Activated T-helper 2 cell treated with anti-CD3 and anti-CD28 coated beads, Interferon-gamma antibody, Interleukin-2, Interleukin-4, amounts not matched to agents 10 μg/mL and 5 μg/mL and 100 μg/mL, durations not matched to agents 14 hours and 24 hours and 36 hours (primary cell): ENCODE results near the gene HOTAIR. TPM values are rescaled to one million over a fixed set of nuclear protein-coding genes. Genes with fewer than 3 reads are reported as not detected.

ENCODE experiments used
- DNase-seq: peaks from one replicate; pipeline ENCODE4 v3.0.0; 2021; ENCODE audit warnings: low spot score
- H3K27ac Mint-ChIP-seq: one replicate; pipeline ENCODE4 v1.8.0; 2021; ENCODE audit warnings: mixed read lengths
- H3K27me3 Mint-ChIP-seq: one replicate; pipeline ENCODE4 v1.8.0; 2021; ENCODE audit warnings: low read depth, mixed read lengths
- H3K36me3 Mint-ChIP-seq: one replicate; pipeline ENCODE4 v1.8.0; 2021; ENCODE audit warnings: low read depth, mixed read lengths
- H3K4me1 Mint-ChIP-seq: one replicate; pipeline ENCODE4 v1.8.0; 2021; ENCODE audit warnings: low read depth, mixed read lengths
- H3K4me3 Mint-ChIP-seq: one replicate; pipeline ENCODE4 v1.8.0; 2021; ENCODE audit warnings: low read depth, mild to moderate bottlenecking, moderate library complexity, mixed read lengths
- H3K9me3 Mint-ChIP-seq: one replicate; pipeline ENCODE4 v1.8.0; 2021; ENCODE audit warnings: mixed read lengths
- intact Hi-C: fragments of 100-400 bp; cut with micrococcal nuclease; formaldehyde crosslinking; loops from one replicate; pipeline ENCODE4 v1.15.1; 2023
- total RNA-seq: library from RNA; stranded (reverse); gene quantifications from 2 replicates; pipeline ENCODE4 v1.2.3, GENCODE V29; 2022

The HOTAIR gene
- total RNA-seq, 1 donor from 2014 or later: not detected

- H3K4me3 Mint-ChIP-seq: no peak overlapping the region
- no peaks in the 10 kb centered on the region for H3K9me3 Mint-ChIP-seq
- no peak overlapping the region for H3K27ac Mint-ChIP-seq
- DNase-seq: no peak
- no peaks in the 10 kb centered on the region for H3K36me3 Mint-ChIP-seq
- H3K4me1 Mint-ChIP-seq: no peaks in the 10 kb centered on the region
- intact Hi-C loops: no loop called here
- peaks cover 82% of the 10 kb centered on the region for H3K27me3 Mint-ChIP-seq
These were observed 15.4 kb downstream of the HOTAIR start for GRCh38 chr12:53959314-53959713.

GRCh38 chr12:53958128-53958527, 16.6 kb downstream of the HOTAIR start:
- Mint-ChIP-seq H3K9me3 (no peaks in the 10 kb centered on the region), H3K4me3 (no peak overlapping the region), H3K27ac (no peak overlapping the region), H3K4me1 (peaks cover 3% of the 10 kb centered on the region), H3K36me3 (no peaks in the 10 kb centered on the region), H3K27me3 (peaks cover 84% of the 10 kb centered on the region)
- intact Hi-C loops: no loop called here
- DNase-seq: no peak

- intact Hi-C loops: no loop called here
- peaks cover 3% of the 10 kb centered on the region for H3K4me1 Mint-ChIP-seq
These were observed 17.7 kb downstream of the HOTAIR start for GRCh38 chr12:53956914-53957536.

GRCh38 chr12:53956251-53956887, 18.4 kb downstream of the HOTAIR start:
- intact Hi-C loops: no loop called here
- H3K4me3 Mint-ChIP-seq: no peak overlapping the region

More at GRCh38 chr12:53956914-53957536, 17.7 kb downstream of the HOTAIR start:
- Mint-ChIP-seq H3K36me3 (no peaks in the 10 kb centered on the region), H3K27me3 (peaks cover 86% of the 10 kb centered on the region), H3K9me3 (no peaks in the 10 kb centered on the region), H3K27ac (no peak overlapping the region), H3K4me3 (no peak overlapping the region)
- DNase-seq: no peak

GRCh38 chr12:53955776-53956250, 18.9 kb downstream of the HOTAIR start:
- Mint-ChIP-seq H3K9me3 (no peaks in the 10 kb centered on the region), H3K27ac (no peak overlapping the region), H3K27me3 (peaks cover 91% of the 10 kb centered on the region), H3K4me3 (no peak overlapping the region), H3K36me3 (no peaks in the 10 kb centered on the region), H3K4me1 (peaks cover 3% of the 10 kb centered on the region)
- no peak for DNase-seq
- intact Hi-C loops: no loop called here

More at GRCh38 chr12:53956251-53956887, 18.4 kb downstream of the HOTAIR start:
- Mint-ChIP-seq H3K36me3 (no peaks in the 10 kb centered on the region), H3K27me3 (peaks cover 87% of the 10 kb centered on the region), H3K9me3 (no peaks in the 10 kb centered on the region), H3K27ac (no peak overlapping the region), H3K4me1 (peaks cover 3% of the 10 kb centered on the region)
- DNase-seq: no peak

- no peak overlapping the region for H3K4me3 Mint-ChIP-seq
- peaks cover 93% of the 10 kb centered on the region for H3K27me3 Mint-ChIP-seq
- no peaks in the 10 kb centered on the region for H3K9me3 Mint-ChIP-seq
- intact Hi-C loops: no loop called here
- H3K27ac Mint-ChIP-seq: no peak overlapping the region
- no peaks in the 10 kb centered on the region for H3K36me3 Mint-ChIP-seq
- no peak for DNase-seq
- peaks cover 3% of the 10 kb centered on the region for H3K4me1 Mint-ChIP-seq
These were observed 19.5 kb downstream of the HOTAIR start for GRCh38 chr12:53955036-53955775.

GRCh38 chr12:53954694-53955035, 20.1 kb downstream of the HOTAIR start, which contains the start of gene HOXC12:
Gene HOXC12, plus strand, starts transcription at chr12:53954903. Its CDS starts 27 bp downstream, at chr12:53954930.
- peaks cover 93% of the 10 kb centered on the region for H3K27me3 Mint-ChIP-seq
- H3K4me1 Mint-ChIP-seq: peaks cover 3% of the 10 kb centered on the region
- no peak for DNase-seq
- no peaks in the 10 kb centered on the region for H3K9me3 Mint-ChIP-seq
- no peak within 1 kb of the TSS for H3K4me3 Mint-ChIP-seq
- H3K36me3 Mint-ChIP-seq: no peaks in the 10 kb centered on the region
- H3K27ac Mint-ChIP-seq: no peak within 1 kb of the TSS
- intact Hi-C loops: loop anchor here (1.0 kb wide), 1 partner anchor 18 kb away; no protein-coding TSS in a partner anchor

GRCh38 chr12:53953831-53954693, 20.7 kb downstream of the HOTAIR start:
- H3K27ac Mint-ChIP-seq: no peak overlapping the region
- H3K36me3 Mint-ChIP-seq: no peaks in the 10 kb centered on the region

GRCh38 chr12:53952871-53953734, 21.7 kb downstream of the HOTAIR start:
- Mint-ChIP-seq H3K4me1 (peaks cover 3% of the 10 kb centered on the region), H3K36me3 (no peaks in the 10 kb centered on the region), H3K9me3 (no peaks in the 10 kb centered on the region), H3K27ac (peak overlapping the region; percentile 53), H3K4me3 (no peak overlapping the region), H3K27me3 (peaks cover 95% of the 10 kb centered on the region)
- intact Hi-C loops: loop anchor here (2.0 kb wide), 1 partner anchor 44 kb away; no protein-coding TSS in a partner anchor
- DNase-seq: no peak

More at GRCh38 chr12:53953831-53954693, 20.7 kb downstream of the HOTAIR start:
- intact Hi-C loops: loop anchor here (1.0 to 2.0 kb wide), 2 partner anchors 18 to 43 kb away; no protein-coding TSS in a partner anchor
- Mint-ChIP-seq H3K9me3 (no peaks in the 10 kb centered on the region), H3K4me1 (peaks cover 3% of the 10 kb centered on the region), H3K27me3 (peaks cover 93% of the 10 kb centered on the region), H3K4me3 (no peak overlapping the region)
- no peak for DNase-seq

- Mint-ChIP-seq H3K27ac (no peak overlapping the region), H3K4me1 (peaks cover 3% of the 10 kb centered on the region), H3K4me3 (no peak overlapping the region), H3K36me3 (no peaks in the 10 kb centered on the region), H3K27me3 (peaks cover 96% of the 10 kb centered on the region), H3K9me3 (no peaks in the 10 kb centered on the region)
- DNase-seq: no peak
- intact Hi-C loops: loop anchor here (2.0 kb wide), 1 partner anchor 44 kb away; no protein-coding TSS in a partner anchor
These were observed 22.4 kb downstream of the HOTAIR start for GRCh38 chr12:53952335-53952694.

- Mint-ChIP-seq H3K4me1 (peaks cover 3% of the 10 kb centered on the region), H3K27me3 (peaks cover 94% of the 10 kb centered on the region), H3K4me3 (no peak overlapping the region), H3K9me3 (no peaks in the 10 kb centered on the region), H3K27ac (no peak overlapping the region), H3K36me3 (no peaks in the 10 kb centered on the region)
- no peak for DNase-seq
- intact Hi-C loops: loop anchor here (2.0 kb wide), 1 partner anchor 45 kb away; no protein-coding TSS in a partner anchor
These were observed 23.0 kb downstream of the HOTAIR start for GRCh38 chr12:53951577-53952334.
